IgD-negative memory B cell (primary cell): ENCODE data around the gene ZNF467. TPM values are rescaled to one million over a fixed set of nuclear protein-coding genes. Genes with fewer than 3 reads are reported as not detected.
A peak's percentile ranks its signal among the peaks of the same experiment; 100 is the strongest.

Source experiments
- H3K27ac Mint-ChIP-seq, 3 donors: one replicate each; pipeline ENCODE4 v1.8.0; 2020 to 2022; ENCODE audit warnings: mild to moderate bottlenecking in 3 of 3, mixed read lengths in 3 of 3, moderate library complexity in 1 of 3
- H3K27me3 Mint-ChIP-seq: one replicate; pipeline ENCODE4 v1.8.0; 2021; ENCODE audit warnings: mixed read lengths
- H3K36me3 Mint-ChIP-seq: one replicate; pipeline ENCODE4 v1.8.0; 2020; ENCODE audit warnings: mild to moderate bottlenecking, mixed read lengths
- H3K4me1 Mint-ChIP-seq, 3 donors: one replicate each; pipeline ENCODE4 v1.8.0; 2020 to 2022; ENCODE audit warnings: mixed read lengths in 3 of 3, mild to moderate bottlenecking in 1 of 3
- H3K4me3 Mint-ChIP-seq, 4 donors: one replicate each; pipeline ENCODE4 v1.8.0; 2020 to 2022; ENCODE audit warnings: mild to moderate bottlenecking in 4 of 4, mixed read lengths in 4 of 4, moderate library complexity in 3 of 4
- H3K9me3 Mint-ChIP-seq, 3 donors: one replicate each; pipeline ENCODE4 v1.8.0; 2020 to 2021; ENCODE audit warnings: mixed read lengths in 3 of 3, mild to moderate bottlenecking in 1 of 3
- polyA plus RNA-seq: library from polyadenylated mRNA; unstranded; fragments of 300-500 nt; fragmentation: Illumina TruSeq; gene quantifications from one replicate; pipeline ENCODE4 v1.2.3, GENCODE V29; 2021

Gene ZNF467
- polyA plus RNA-seq, 1 donor from 2014 or later: not detected

GRCh38 chr7:149718730-149719049, 54.7 kb downstream of the ZNF467 start:
- Mint-ChIP-seq H3K9me3 (no peaks in the 10 kb centered on the region), H3K36me3 (peaks cover 2% of the 10 kb centered on the region), H3K27me3 (no peaks in the 10 kb centered on the region), H3K4me1 (peaks cover 11 to 18% (median 16%) of the 10 kb centered on the region in 3 donors), H3K4me3 (peak overlapping the region in 1 of 4 donors; percentile 61), H3K27ac (peak overlapping the region in 1 of 3 donors; percentile 21)

DNA sequence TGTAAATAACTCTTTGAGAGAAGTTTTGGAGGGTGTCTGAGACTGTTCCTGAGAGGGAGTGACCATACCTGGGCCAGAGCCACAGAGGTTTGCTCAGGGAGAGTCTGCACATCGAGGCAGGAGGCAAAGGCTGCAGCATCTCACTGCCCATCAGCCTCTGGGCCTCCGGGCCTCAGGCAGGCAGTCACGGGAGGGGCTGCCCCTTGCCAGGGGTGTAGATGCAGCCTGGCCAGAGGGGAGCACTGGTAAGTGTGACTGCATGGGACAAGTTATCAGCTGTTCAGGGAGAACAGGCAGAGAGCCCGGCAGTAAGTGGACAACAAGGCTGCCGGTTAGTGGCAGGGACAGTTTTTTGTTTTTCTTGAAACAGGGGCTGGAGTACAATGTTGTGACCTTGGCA, 55.9 kb downstream of the ZNF467 start:
- Mint-ChIP-seq H3K36me3 (peaks cover 2% of the 10 kb centered on the region), H3K4me3 (peak overlapping the region in 1 of 4 donors; percentile 86), H3K4me1 (peaks cover 11 to 19% (median 16%) of the 10 kb centered on the region in 3 donors), H3K27ac (no peak overlapping the region), H3K27me3 (no peaks in the 10 kb centered on the region), H3K9me3 (no peaks in the 10 kb centered on the region)

DNA sequence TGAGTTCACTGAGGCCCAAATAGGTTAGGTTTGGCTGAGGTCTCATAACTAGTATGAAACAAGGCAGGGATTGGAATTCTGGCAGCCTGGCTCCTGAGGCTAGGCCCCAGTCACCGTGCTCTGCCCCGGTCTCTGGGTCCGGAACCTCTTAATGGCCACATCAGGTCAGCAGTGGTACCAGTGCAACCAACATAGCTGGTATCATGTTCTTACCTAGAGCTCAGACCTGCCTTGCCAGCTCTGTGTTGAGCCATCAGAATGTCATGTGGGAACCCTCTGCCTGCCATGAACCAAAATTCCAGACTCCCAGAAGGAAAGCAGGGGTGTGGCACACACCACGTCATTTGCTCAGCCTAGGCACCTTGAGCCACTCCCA, 56.5 kb downstream of the ZNF467 start:
- Mint-ChIP-seq H3K4me3 (peak overlapping the region; percentile 41 to 86 (median 78)), H3K9me3 (peaks cover 0 to under 1% (median 0%) of the 10 kb centered on the region in 3 donors), H3K36me3 (peaks cover 2% of the 10 kb centered on the region), H3K27ac (peak overlapping the region; percentile 21 to 88 (median 68)), H3K27me3 (no peaks in the 10 kb centered on the region), H3K4me1 (peaks cover 11 to 19% (median 16%) of the 10 kb centered on the region in 3 donors)

DNA sequence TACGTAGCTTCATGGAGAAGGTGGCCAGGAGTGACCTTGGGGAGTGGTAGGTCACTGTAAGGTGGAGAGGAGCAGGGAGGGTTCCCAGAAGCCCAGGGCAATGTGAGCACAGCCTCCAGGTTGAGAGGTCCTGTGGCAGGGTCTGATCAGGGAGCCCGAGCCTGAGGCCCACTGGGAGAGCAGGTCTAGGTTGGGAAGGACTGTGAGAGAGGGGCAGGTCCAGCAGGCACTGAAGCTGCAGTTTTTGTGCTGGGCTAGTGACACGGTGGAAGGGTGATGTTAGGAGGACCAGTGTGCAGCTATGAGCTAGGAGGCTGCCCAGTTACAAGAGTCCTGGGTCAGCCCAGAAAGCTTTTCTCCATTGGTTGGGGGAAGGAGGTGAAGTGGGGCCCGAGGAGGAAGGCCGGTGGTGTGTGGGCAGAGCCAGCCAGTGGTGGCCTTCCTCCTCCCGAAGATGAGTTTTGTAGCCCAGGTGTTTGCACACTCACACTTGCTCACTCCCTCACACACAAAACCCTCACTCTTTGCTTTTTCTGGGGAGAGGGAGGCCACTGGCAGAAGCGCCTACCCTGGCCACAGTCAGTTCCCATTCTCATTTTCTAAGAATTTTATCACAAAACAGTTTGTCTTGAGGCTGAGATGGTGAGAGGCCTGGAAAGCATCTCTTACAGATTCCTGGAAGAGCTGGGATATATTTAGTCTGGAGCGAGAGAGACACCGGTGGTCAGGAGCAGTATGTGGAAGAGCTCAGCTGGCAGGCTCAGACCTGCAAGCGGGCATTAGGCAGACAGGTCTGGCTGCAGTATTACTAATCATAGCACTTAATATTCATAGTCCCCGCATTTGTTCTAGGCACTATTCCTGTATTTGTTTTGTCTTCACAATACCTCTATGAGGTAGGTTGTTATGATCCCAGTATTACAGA, 57.1 kb downstream of the ZNF467 start:
- peaks cover 0 to 7% (median 2%) of the 10 kb centered on the region in 3 donors for H3K9me3 Mint-ChIP-seq
- peaks cover 2% of the 10 kb centered on the region for H3K36me3 Mint-ChIP-seq
- H3K27me3 Mint-ChIP-seq: no peaks in the 10 kb centered on the region
- peak overlapping the region; percentile 21 to 88 (median 81) for H3K27ac Mint-ChIP-seq
- H3K4me1 Mint-ChIP-seq: peaks cover 16 to 19% (median 16%) of the 10 kb centered on the region in 3 donors
- peak overlapping the region; percentile 86 to 96 (median 88) for H3K4me3 Mint-ChIP-seq

- Mint-ChIP-seq H3K36me3 (peaks cover 2% of the 10 kb centered on the region), H3K9me3 (peaks cover 2 to 15% (median 6%) of the 10 kb centered on the region in 3 donors), H3K27ac (peak overlapping the region; percentile 81 to 90 (median 88)), H3K4me1 (peaks cover 16 to 19% (median 19%) of the 10 kb centered on the region in 3 donors), H3K4me3 (peak overlapping the region; percentile 84 to 96 (median 88)), H3K27me3 (no peaks in the 10 kb centered on the region)
Measured at GRCh38 chr7:149715476-149715875, 57.9 kb downstream of the ZNF467 start.

DNA sequence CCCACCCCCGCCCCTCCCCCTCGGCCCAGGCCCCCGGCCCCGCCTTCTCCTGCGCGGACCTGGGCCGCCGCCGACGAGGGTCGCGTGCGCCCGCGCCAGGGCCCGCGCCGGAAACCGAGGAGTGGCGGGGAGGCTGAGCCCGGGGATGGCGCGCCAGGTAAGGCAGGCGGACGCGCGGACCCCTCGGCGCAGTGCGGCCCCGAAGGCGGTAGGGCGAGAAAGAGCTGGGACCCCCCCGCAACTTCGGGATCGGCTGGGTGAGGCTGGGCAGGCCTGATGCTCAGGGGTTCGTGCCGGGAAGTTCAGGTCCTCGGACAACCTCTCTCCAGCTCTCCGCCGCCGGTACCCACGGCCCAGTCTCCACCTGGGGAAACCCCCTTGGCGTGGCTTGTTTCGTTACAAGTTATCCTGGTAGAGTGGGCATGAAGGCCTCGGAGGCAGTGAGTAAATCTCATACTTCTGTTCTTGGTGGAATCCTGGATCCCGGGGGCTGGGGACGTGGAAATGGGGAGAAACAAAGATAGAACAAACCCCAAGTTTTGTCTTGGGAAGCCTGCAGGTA, 58.4 kb downstream of the ZNF467 start:
- peaks cover 16 to 19% (median 19%) of the 10 kb centered on the region in 3 donors for H3K4me1 Mint-ChIP-seq
- no peaks in the 10 kb centered on the region for H3K27me3 Mint-ChIP-seq
- H3K36me3 Mint-ChIP-seq: peaks cover 2% of the 10 kb centered on the region
- H3K9me3 Mint-ChIP-seq: peaks cover 2 to 15% (median 6%) of the 10 kb centered on the region in 3 donors
- H3K4me3 Mint-ChIP-seq: peak overlapping the region; percentile 84 to 96 (median 88)
- peak overlapping the region; percentile 71 to 90 (median 81) for H3K27ac Mint-ChIP-seq

Other genes starting within 250 kb of the ZNF467 start
- 4.3 TPM for gene ZNF862, start 64.8 kb upstream of the ZNF467 start, polyA plus RNA-seq
- gene ATP6V0E2, start 100.4 kb upstream of the ZNF467 start, polyA plus RNA-seq: 51.8 TPM